B cell (primary cell): Measurements from ENCODE around the gene VCPKMT. TPM values are rescaled to one million over a fixed set of nuclear protein-coding genes. Genes with fewer than 3 reads are reported as not detected.

Source experiments
- ATAC-seq: fragments of 200-7000 bp; cut with Tn5 transposase; one replicate; pipeline ENCODE4 v1.10.0; 2021; ENCODE audit warnings: low read depth, mild to moderate bottlenecking, moderate number of reproducible peaks, moderate library complexity
- CTCF ChIA-PET: fragments of 350-600 bp; sonication (Branson Sonifier 250); formaldehyde crosslinking; loops from one replicate; lab custom pipeline; 2021; ENCODE audit warnings: antibody characterized with exemption, inconsistent platforms; lab: Charles Lee
- POLR2A ChIA-PET: fragments of 350-600 bp; sonication (Branson Sonifier 250); formaldehyde crosslinking; loops from one replicate; lab custom pipeline; 2021; ENCODE audit warnings: antibody characterized with exemption; lab: Charles Lee
- DNase-seq: peaks from one replicate; pipeline ENCODE4 v3.0.0; 2013
- H2AFZ ChIP-seq: 2 replicates; pipeline ENCODE4 v1.6.1; 2012; ENCODE audit warnings: mild to moderate bottlenecking, low read depth, low read length; ENCODE audit not compliant: insufficient read depth, poor library complexity, severe bottlenecking
- H3K27ac ChIP-seq, 2 donors: 1 replicate in 1 of 2; 2 replicates in 1 of 2; pipeline ENCODE4 v1.5.1; 2012 to 2013; ENCODE audit warnings: low read length in 2 of 2, mild to moderate bottlenecking in 2 of 2, moderate library complexity in 1 of 2
- H3K27me3 ChIP-seq, 4 experiments: fragments of 200-600 bp in 1 of 4; sonication (generic) in 1 of 4; replicated peaks in 1 of 4; 1 replicate in 2 of 4; 2 replicates in 2 of 4; pipeline versions ENCODE4 v1.6.1 to v1.7.0; 2013 to 2016; ENCODE audit warnings: low read length in 3 of 4, mild to moderate bottlenecking in 2 of 4, mixed read lengths in 1 of 4, moderate library complexity in 1 of 4; ENCODE audit not compliant: insufficient read depth in 4 of 4, control insufficient read depth in 3 of 4; ENCODE audit errors: control extremely low read depth in 1 of 4
- H3K36me3 ChIP-seq, 2 experiments: replicated peaks in 1 of 2; 1 replicate in 1 of 2; 2 replicates in 1 of 2; pipeline versions ENCODE4 v1.6.1 to v1.7.1; 2013; ENCODE audit warnings: low read length in 1 of 2; ENCODE audit not compliant: insufficient read depth in 2 of 2, control insufficient read depth in 1 of 2; ENCODE audit errors: control extremely low read depth in 1 of 2, extremely low read depth in 1 of 2
- H3K4me1 ChIP-seq, 2 donors: fragments of 200-600 bp in 1 of 2; sonication (generic) in 1 of 2; 1 replicate in 1 of 2; 2 replicates in 1 of 2; pipeline versions ENCODE4 v1.5.1 to v1.6.1; 2013 to 2017; ENCODE audit warnings: low read length in 2 of 2; ENCODE audit not compliant: control insufficient read depth in 2 of 2, insufficient read depth in 2 of 2
- H3K4me2 ChIP-seq: replicated peaks from 2 replicates; pipeline ENCODE3; 2012; ENCODE audit warnings: mild to moderate bottlenecking, low read depth, low read length; ENCODE audit not compliant: poor library complexity, severe bottlenecking
- H3K4me3 ChIP-seq, 5 experiments: fragments of 200-600 bp in 1 of 5; sonication (generic) in 1 of 5; 1 replicate in 3 of 5; 2 replicates in 2 of 5; pipeline versions ENCODE4 v1.5.1 to v1.7.0; 2011 to 2016; ENCODE audit warnings: low read length in 4 of 5, mild to moderate bottlenecking in 4 of 5, low read depth in 2 of 5, control low read depth in 1 of 5, moderate library complexity in 1 of 5; ENCODE audit not compliant: insufficient read depth in 1 of 5; ENCODE audit errors: control extremely low read depth in 1 of 5, extremely low read depth in 1 of 5
- H3K79me2 ChIP-seq: fragments of 200-600 bp; sonication (generic); one replicate; pipeline ENCODE4 v1.6.0; 2016; ENCODE audit warnings: low read length; ENCODE audit not compliant: control insufficient read depth, insufficient read depth
- H3K9ac ChIP-seq: fragments of 200-600 bp; sonication (generic); 2 replicates; pipeline ENCODE4 v1.6.1; 2017; ENCODE audit warnings: mild to moderate bottlenecking, low read length, moderate library complexity
- H3K9me3 ChIP-seq, 3 donors: one replicate each; pipeline versions ENCODE4 v1.6.1 to v1.7.1; 2013; ENCODE audit warnings: low read length in 2 of 3; ENCODE audit not compliant: control insufficient read depth in 2 of 3, insufficient read depth in 1 of 3; ENCODE audit errors: control extremely low read depth in 1 of 3
- H4K20me1 ChIP-seq: 2 replicates; pipeline ENCODE4 v1.6.0; 2012; ENCODE audit warnings: mild to moderate bottlenecking, low read length; ENCODE audit not compliant: insufficient read depth, control insufficient read depth, poor library complexity, severe bottlenecking
- H3K27ac Mint-ChIP-seq: one replicate; pipeline ENCODE4 v1.8.0; 2021; ENCODE audit warnings: mixed read lengths
- H3K27me3 Mint-ChIP-seq: one replicate; pipeline ENCODE4 v1.8.0; 2021; ENCODE audit warnings: mixed read lengths
- H3K4me1 Mint-ChIP-seq: one replicate; pipeline ENCODE4 v1.8.0; 2021; ENCODE audit warnings: mixed read lengths
- H3K4me3 Mint-ChIP-seq: one replicate; pipeline ENCODE4 v1.8.0; 2021; ENCODE audit warnings: mixed read lengths
- H3K9me3 Mint-ChIP-seq: one replicate; pipeline ENCODE4 v1.8.0; 2022; ENCODE audit warnings: mixed read lengths; ENCODE audit not compliant: insufficient read depth
- EZH2 ChIP-seq: IDR thresholded peaks from 2 replicates; pipeline ENCODE4 v1.6.1; 2012; ENCODE audit warnings: borderline replicate concordance, low read depth, mild to moderate bottlenecking, moderate library complexity, low read length; ENCODE audit not compliant: insufficient read depth, poor library complexity, severe bottlenecking
- WGBS: methylation state at CpG from one replicate; pipeline ENCODE4 v1.1.5; 2013; ENCODE audit warnings: missing lambda C conversion rate; ENCODE audit not compliant: insufficient coverage; 5-methylcytosine and 5-hydroxymethylcytosine counted together
- intact Hi-C: fragments of 100-400 bp; cut with micrococcal nuclease; formaldehyde crosslinking; loops from one replicate; pipeline ENCODE4 v1.10.0; 2022
- polyA plus RNA-seq: library from polyadenylated mRNA; depleted of rRNA; stranded (reverse); fragments of >200 nt; gene quantifications from 2 replicates; pipeline ENCODE4 v1.2.3, GENCODE V29; 2012
- total RNA-seq, 2 donors: library from RNA; stranded (reverse); fragments of 120-200 nt in 1 of 2; gene quantifications; 1 replicate in 1 of 2; 2 replicates in 1 of 2; pipeline versions ENCODE4 v1.2.3 to v1.2.4, GENCODE V29; 2013 to 2022
- TF ChIP-seq, protein P1 (sequence below): fragments of 200-600 bp; IDR thresholded peaks from one replicate; pipeline ENCODE4 v1.8.0; 2022; ENCODE audit warnings: antibody characterized with exemption, mild to moderate bottlenecking

The VCPKMT gene
- total and polyA plus RNA-seq, 2 donors (not counting 1 experiment from before 2014, with no cell fraction given), result 27.1 to 40.3 TPM

- ChIA-PET POLR2A (interaction anchor here (0.6 to 1.9 kb wide), 11 partner anchors 16 to 223 kb away, joined by 3 to 26 read pairs (median 4); no protein-coding TSS in a partner anchor), CTCF (interaction anchor here (1.0 to 4.8 kb wide), 13 partner anchors 10 to 234 kb away, joined by 3 to 56 read pairs (median 5); partner anchors contain the start of gene NEMF)
- DNase-seq (peak; percentile 91), ATAC-seq (peak; percentile 75)
- TF ChIP-seq, protein P1, sequence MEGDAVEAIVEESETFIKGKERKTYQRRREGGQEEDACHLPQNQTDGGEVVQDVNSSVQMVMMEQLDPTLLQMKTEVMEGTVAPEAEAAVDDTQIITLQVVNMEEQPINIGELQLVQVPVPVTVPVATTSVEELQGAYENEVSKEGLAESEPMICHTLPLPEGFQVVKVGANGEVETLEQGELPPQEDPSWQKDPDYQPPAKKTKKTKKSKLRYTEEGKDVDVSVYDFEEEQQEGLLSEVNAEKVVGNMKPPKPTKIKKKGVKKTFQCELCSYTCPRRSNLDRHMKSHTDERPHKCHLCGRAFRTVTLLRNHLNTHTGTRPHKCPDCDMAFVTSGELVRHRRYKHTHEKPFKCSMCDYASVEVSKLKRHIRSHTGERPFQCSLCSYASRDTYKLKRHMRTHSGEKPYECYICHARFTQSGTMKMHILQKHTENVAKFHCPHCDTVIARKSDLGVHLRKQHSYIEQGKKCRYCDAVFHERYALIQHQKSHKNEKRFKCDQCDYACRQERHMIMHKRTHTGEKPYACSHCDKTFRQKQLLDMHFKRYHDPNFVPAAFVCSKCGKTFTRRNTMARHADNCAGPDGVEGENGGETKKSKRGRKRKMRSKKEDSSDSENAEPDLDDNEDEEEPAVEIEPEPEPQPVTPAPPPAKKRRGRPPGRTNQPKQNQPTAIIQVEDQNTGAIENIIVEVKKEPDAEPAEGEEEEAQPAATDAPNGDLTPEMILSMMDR, result no peak
- no peak for TF ChIP-seq EZH2
- Histone ChIP-seq H3K36me3 (peaks cover 0 to 14% of the 10 kb centered on the region in 2 experiments), H3K27ac (peak overlapping the region; percentile 95 to 100), H3K27me3 (no peaks in the 10 kb centered on the region), H3K9me3 (no peaks in the 10 kb centered on the region), H3K4me2 (peak overlapping the region; percentile 68), H4K20me1 (no peaks in the 10 kb centered on the region), H3K79me2 (peaks cover 52% of the 10 kb centered on the region), H2AFZ (peak overlapping the region; percentile 53), H3K4me3 (peak overlapping the region in 3 of 5 experiments; percentile 18 to 48 (median 24)), H3K4me1 (peaks cover 85 to 91% of the 10 kb centered on the region in 2 donors), H3K9ac (peak overlapping the region; percentile 43)
- WGBS, result 3% methylated on average over 7 of the region's 10 CpGs
- intact Hi-C loops, result loop anchor here (1.0 to 2.0 kb wide), 5 partner anchors 11 to 223 kb away; no protein-coding TSS in a partner anchor
- Mint-ChIP-seq H3K4me1 (peaks cover 87% of the 10 kb centered on the region), H3K9me3 (no peaks in the 10 kb centered on the region), H3K27me3 (no peaks in the 10 kb centered on the region), H3K4me3 (peak overlapping the region; percentile 82), H3K27ac (peak overlapping the region; percentile 96)
These were observed 30.6 kb downstream of the VCPKMT start for GRCh38 chr14:50085570-50086320.
